Fibroblast of the aortic adventitia (primary cell): ENCODE results near the gene TGM5. TPM values are rescaled to one million over a fixed set of nuclear protein-coding genes. Genes with fewer than 3 reads are reported as not detected.

Source experiments
- DNase-seq: peaks from one replicate; pipeline ENCODE4 v3.0.0-alpha.2; 2010; ENCODE audit warnings: low read depth
- H3K4me3 ChIP-seq: 2 replicates; pipeline ENCODE4 v1.5.1; 2011; ENCODE audit warnings: low read depth, mild to moderate bottlenecking, control low read depth, low read length, moderate library complexity
- total RNA-seq: library from RNA; depleted of rRNA; stranded (reverse); fragments of >200 nt; gene quantifications from 2 replicates; pipeline ENCODE4 v1.2.3, GENCODE V29; 2012; ENCODE audit warnings: low replicate concordance
- TF ChIP-seq, protein P1 (sequence below): IDR thresholded peaks from 2 replicates; pipeline ENCODE4 v1.5.1; 2011; ENCODE audit warnings: mild to moderate bottlenecking, low read length, control low read depth, inconsistent platforms; ENCODE audit not compliant: insufficient read depth

TGM5 gene
- total RNA-seq, 1 donor, result not detected

- no peak for DNase-seq
- H3K4me3 ChIP-seq, result no peak overlapping the region
- TF ChIP-seq, protein P1, sequence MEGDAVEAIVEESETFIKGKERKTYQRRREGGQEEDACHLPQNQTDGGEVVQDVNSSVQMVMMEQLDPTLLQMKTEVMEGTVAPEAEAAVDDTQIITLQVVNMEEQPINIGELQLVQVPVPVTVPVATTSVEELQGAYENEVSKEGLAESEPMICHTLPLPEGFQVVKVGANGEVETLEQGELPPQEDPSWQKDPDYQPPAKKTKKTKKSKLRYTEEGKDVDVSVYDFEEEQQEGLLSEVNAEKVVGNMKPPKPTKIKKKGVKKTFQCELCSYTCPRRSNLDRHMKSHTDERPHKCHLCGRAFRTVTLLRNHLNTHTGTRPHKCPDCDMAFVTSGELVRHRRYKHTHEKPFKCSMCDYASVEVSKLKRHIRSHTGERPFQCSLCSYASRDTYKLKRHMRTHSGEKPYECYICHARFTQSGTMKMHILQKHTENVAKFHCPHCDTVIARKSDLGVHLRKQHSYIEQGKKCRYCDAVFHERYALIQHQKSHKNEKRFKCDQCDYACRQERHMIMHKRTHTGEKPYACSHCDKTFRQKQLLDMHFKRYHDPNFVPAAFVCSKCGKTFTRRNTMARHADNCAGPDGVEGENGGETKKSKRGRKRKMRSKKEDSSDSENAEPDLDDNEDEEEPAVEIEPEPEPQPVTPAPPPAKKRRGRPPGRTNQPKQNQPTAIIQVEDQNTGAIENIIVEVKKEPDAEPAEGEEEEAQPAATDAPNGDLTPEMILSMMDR, result no peak
Measured at GRCh38 chr15:43249236-43249635, 17.5 kb downstream of the TGM5 start.

DNA sequence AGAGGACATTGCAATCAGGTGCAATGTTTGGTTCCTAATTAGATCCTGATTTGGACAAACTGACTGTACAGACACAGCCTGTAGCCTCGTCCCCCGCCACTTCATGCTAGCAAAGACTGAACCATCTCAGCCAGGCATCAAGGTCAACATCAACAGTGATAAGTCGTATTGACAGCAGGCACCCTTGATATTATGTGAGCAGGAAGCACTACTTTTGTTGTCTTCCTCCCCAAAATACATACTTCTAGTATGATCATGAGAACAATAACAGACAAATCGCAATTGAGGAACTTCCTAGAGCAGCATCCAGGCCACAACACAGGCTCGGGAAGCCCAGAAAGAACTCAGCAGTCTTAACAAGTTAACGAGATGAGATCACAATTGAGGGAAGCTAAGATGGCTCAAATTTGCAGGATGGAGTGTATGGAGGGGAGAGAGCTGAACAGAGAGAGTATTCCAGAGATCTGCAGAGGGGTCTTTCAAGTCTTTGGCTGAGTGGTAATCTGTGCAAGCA lies 20.4 kb downstream of the TGM5 start:
- DNase-seq, result no peak
- TF ChIP-seq, protein P1, result no peak
- H3K4me3 ChIP-seq, result no peak overlapping the region

DNA sequence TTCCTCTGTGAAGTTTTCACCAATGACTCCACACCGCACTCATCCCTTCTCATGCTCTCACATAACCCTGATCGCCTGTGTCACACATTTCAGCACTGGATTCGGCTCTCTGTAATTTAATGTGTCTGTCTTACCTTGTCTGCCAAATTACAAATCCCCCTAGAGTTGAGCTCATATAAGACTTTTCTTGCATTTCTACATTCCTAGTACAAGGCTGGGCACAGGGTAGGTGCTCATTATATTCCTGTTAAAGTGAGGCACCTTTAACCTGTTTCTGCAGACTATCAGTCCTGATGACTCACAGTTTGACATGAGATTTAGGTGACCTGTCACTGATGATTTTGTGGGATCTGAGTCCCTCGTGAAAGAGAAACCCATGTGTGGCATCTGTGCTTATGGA lies 22.6 kb downstream of the TGM5 start:
- TF ChIP-seq, protein P1, result no peak

GRCh38 chr15:43243020-43243645 lies 23.6 kb downstream of the TGM5 start:
- TF ChIP-seq, protein P1, result no peak
- H3K4me3 ChIP-seq, result no peak overlapping the region
- DNase-seq, result no peak

More for the DNA sequence above, 22.6 kb downstream of the TGM5 start:
- no peak overlapping the region for H3K4me3 ChIP-seq
- DNase-seq, result no peak

DNA sequence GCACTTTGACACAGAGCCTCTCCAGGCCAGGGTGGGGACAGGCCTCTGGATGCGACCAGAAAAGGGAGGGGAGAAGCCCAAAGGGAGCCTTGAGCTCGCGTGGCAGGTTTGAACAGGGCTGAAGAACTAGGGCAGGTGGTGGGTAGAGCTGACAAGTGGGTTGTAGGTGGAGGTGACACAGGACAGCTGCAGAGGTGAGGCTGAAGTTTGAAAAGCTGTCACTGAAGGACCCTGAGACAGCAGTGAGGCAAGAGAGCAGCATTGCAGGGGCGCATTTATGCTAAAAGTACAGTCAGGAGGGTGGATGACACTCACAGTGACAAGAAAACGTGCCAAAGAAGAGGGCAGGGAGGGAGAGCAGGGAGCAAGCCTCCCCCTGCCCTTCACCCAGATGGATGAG lies 24.1 kb downstream of the TGM5 start:
- no peak for DNase-seq
- no peak overlapping the region for H3K4me3 ChIP-seq
- TF ChIP-seq, protein P1, result no peak

GRCh38 chr15:43241100-43241499 lies 25.6 kb downstream of the TGM5 start:
- DNase-seq, result peak; percentile 97
- TF ChIP-seq, protein P1, result no peak
- no peak overlapping the region for H3K4me3 ChIP-seq
